IPS-15b (cell line): ENCODE measurements around the gene MSLN.
"Not testable (repeated sequence)": the region's sequence is repeated elsewhere in the genome, so short reads cannot be mapped to it uniquely, and the experiment has no call there.

Experiments
- H3K27me3 ChIP-seq: one replicate; pipeline ENCODE4 v1.6.1; 2013; ENCODE audit warnings: low read length; ENCODE audit not compliant: control insufficient read depth, insufficient read depth
- H3K36me3 ChIP-seq: one replicate; pipeline ENCODE4 v1.6.1; 2013; ENCODE audit warnings: low read length; ENCODE audit not compliant: control insufficient read depth, insufficient read depth
- H3K4me1 ChIP-seq: one replicate; pipeline ENCODE4 v1.6.1; 2013; ENCODE audit warnings: mild to moderate bottlenecking, low read length; ENCODE audit not compliant: control insufficient read depth, insufficient read depth
- H3K4me3 ChIP-seq: one replicate; pipeline ENCODE4 v1.5.1; 2013; ENCODE audit warnings: low read depth, low read length
- H3K9ac ChIP-seq: one replicate; pipeline ENCODE4 v1.6.1; 2013; ENCODE audit warnings: low read depth, mild to moderate bottlenecking, low read length
- H3K9me3 ChIP-seq: one replicate; pipeline ENCODE4 v1.6.1; 2013; ENCODE audit warnings: mild to moderate bottlenecking, low read length; ENCODE audit not compliant: control insufficient read depth, insufficient read depth

Gene MSLN

GRCh38 chr16:760545-761343 is at the start of gene MSLN:
MSLN (plus strand) TSS chr16:760734; CDS start chr16:762681, 1,947 bp downstream.
- Histone ChIP-seq H3K9ac (no peak within 1 kb of the TSS), H3K27me3 (no peaks in the 10 kb centered on the region), H3K4me1 (no peaks in the 10 kb centered on the region), H3K4me3 (no peak within 1 kb of the TSS), H3K9me3 (no peaks in the 10 kb centered on the region), H3K36me3 (no peaks in the 10 kb centered on the region)

- no peak overlapping the region for H3K9ac ChIP-seq
- no peaks in the 10 kb centered on the region for H3K36me3 ChIP-seq
- H3K27me3 ChIP-seq: peaks cover 41% of the 10 kb centered on the region
- peaks cover 2% of the 10 kb centered on the region for H3K4me1 ChIP-seq
- H3K9me3 ChIP-seq: no peaks in the 10 kb centered on the region
- no peak overlapping the region for H3K4me3 ChIP-seq
These were observed 49.5 kb upstream of the MSLN start for GRCh38 chr16:711084-711483.

- Histone ChIP-seq H3K9me3 (no peaks in the 10 kb centered on the region), H3K27me3 (peaks cover 40% of the 10 kb centered on the region), H3K36me3 (no peaks in the 10 kb centered on the region), H3K4me3 (no peak overlapping the region), H3K4me1 (peaks cover 2% of the 10 kb centered on the region), H3K9ac (no peak overlapping the region)
These were observed 48.8 kb upstream of the MSLN start for GRCh38 chr16:711548-712320.

GRCh38 chr16:712740-713250 is 47.7 kb upstream of the MSLN start:
- H3K4me1 ChIP-seq: not testable (repeated sequence)

GRCh38 chr16:714079-714478 is 46.5 kb upstream of the MSLN start:
- peaks cover 2% of the 10 kb centered on the region for H3K4me1 ChIP-seq
- H3K36me3 ChIP-seq: no peaks in the 10 kb centered on the region
- H3K4me3 ChIP-seq: peak overlapping the region; percentile 37
- no peak overlapping the region for H3K9ac ChIP-seq
- no peaks in the 10 kb centered on the region for H3K9me3 ChIP-seq
- H3K27me3 ChIP-seq: peaks cover 17% of the 10 kb centered on the region

More at GRCh38 chr16:712740-713250, 47.7 kb upstream of the MSLN start:
- not testable (repeated sequence) for H3K4me3 ChIP-seq, H3K9me3 ChIP-seq, H3K36me3 ChIP-seq, H3K9ac ChIP-seq
- peaks cover 30% of the 10 kb centered on the region for H3K27me3 ChIP-seq

- Histone ChIP-seq H3K4me3 (peak within 1 kb of the TSS; percentile 55), H3K9ac (no peak within 1 kb of the TSS), H3K4me1 (peaks cover 2% of the 10 kb centered on the region), H3K9me3 (no peaks in the 10 kb centered on the region), H3K27me3 (peaks cover 15% of the 10 kb centered on the region), H3K36me3 (no peaks in the 10 kb centered on the region)
These were observed 45.7 kb upstream of the MSLN start, which contains the start of gene METRN for GRCh38 chr16:714558-715476. METRN (plus strand) TSS chr16:715118; CDS start chr16:715290, 172 bp downstream.

- H3K4me3 ChIP-seq: peak overlapping the region; percentile 55
- H3K4me1 ChIP-seq: peaks cover 4% of the 10 kb centered on the region
- no peaks in the 10 kb centered on the region for H3K9me3 ChIP-seq
- no peak overlapping the region for H3K9ac ChIP-seq
- no peaks in the 10 kb centered on the region for H3K36me3 ChIP-seq
- peaks cover 15% of the 10 kb centered on the region for H3K27me3 ChIP-seq
These were observed 44.9 kb upstream of the MSLN start for GRCh38 chr16:715477-716199.

GRCh38 chr16:716200-716568 is 44.4 kb upstream of the MSLN start:
- Histone ChIP-seq H3K9ac (no peak overlapping the region), H3K27me3 (peaks cover 15% of the 10 kb centered on the region), H3K4me3 (peak overlapping the region; percentile 55), H3K9me3 (no peaks in the 10 kb centered on the region), H3K36me3 (no peaks in the 10 kb centered on the region), H3K4me1 (peaks cover 4% of the 10 kb centered on the region)

- no peak overlapping the region for H3K9ac ChIP-seq
- H3K4me1 ChIP-seq: peaks cover 4% of the 10 kb centered on the region
- no peaks in the 10 kb centered on the region for H3K9me3 ChIP-seq
- no peaks in the 10 kb centered on the region for H3K36me3 ChIP-seq
- peaks cover 15% of the 10 kb centered on the region for H3K27me3 ChIP-seq
- no peak overlapping the region for H3K4me3 ChIP-seq
These were observed 43.7 kb upstream of the MSLN start for GRCh38 chr16:716768-717325.

GRCh38 chr16:717450-718245 is 42.9 kb upstream of the MSLN start:
- Histone ChIP-seq H3K4me1 (peaks cover 4% of the 10 kb centered on the region), H3K9ac (no peak overlapping the region)

More at GRCh38 chr16:717450-718245, 42.9 kb upstream of the MSLN start:
- Histone ChIP-seq H3K27me3 (peaks cover 15% of the 10 kb centered on the region), H3K4me3 (no peak overlapping the region), H3K36me3 (peaks cover 6% of the 10 kb centered on the region), H3K9me3 (no peaks in the 10 kb centered on the region)
